HepG2 (cell line): ENCODE results near the gene ARL15. TPM values are rescaled to one million over a fixed set of nuclear protein-coding genes. Genes with fewer than 3 reads are reported as not detected.

Experiments used
- ATF7 ChIP-seq, 2 experiments: fragments of 450-650 bp in 1 of 2; sonication (generic) in 1 of 2; formaldehyde crosslinking in 1 of 2; IDR thresholded peaks; 2 replicates each; pipeline versions ENCODE4 v1.4.0 to v1.6.1; 2016 to 2020; ENCODE audit warnings: antibody characterized with exemption in 1 of 2, mild to moderate bottlenecking in 1 of 2, missing genetic modification reagents in 1 of 2
- MEIS1 ChIP-seq: sonication (generic); formaldehyde crosslinking; IDR thresholded peaks from 2 replicates; pipeline ENCODE4 v1.9.0; 2021; ENCODE audit warnings: mild to moderate bottlenecking, missing genetic modification reagents, moderate library complexity, borderline replicate concordance
- NCOA1 ChIP-seq: sonication (generic); formaldehyde crosslinking; IDR thresholded peaks from 2 replicates; pipeline ENCODE4 v1.9.0; 2021; ENCODE audit warnings: missing genetic modification reagents
- ZMYM3 ChIP-seq: sonication (generic); formaldehyde crosslinking; IDR thresholded peaks from 2 replicates; pipeline ENCODE4 v1.5.1; 2020; ENCODE audit warnings: mild to moderate bottlenecking, missing genetic modification reagents
- ZNF136 ChIP-seq: sonication (generic); formaldehyde crosslinking; IDR thresholded peaks from 2 replicates; pipeline ENCODE4 v1.8.1; 2022; ENCODE audit warnings: low read depth, mild to moderate bottlenecking, moderate library complexity, missing genetic modification reagents
- ZNF605 ChIP-seq: sonication (generic); formaldehyde crosslinking; IDR thresholded peaks from 2 replicates; pipeline ENCODE4 v1.8.0; 2022; ENCODE audit warnings: mild to moderate bottlenecking, missing genetic modification reagents
- polyA plus RNA-seq, 8 experiments: library from polyadenylated mRNA; depleted of rRNA in 3 of 8; stranded (reverse) in 7 of 8; unstranded in 1 of 8; fragments of >200 nt; fragmentation: Illumina TruSeq in 4 of 8; extraction: Trizol in 4 of 8; gene quantifications; 2 replicates each; pipeline versions ENCODE4 v1.2.1 to v1.2.3, GENCODE V29; 2011 to 2016; ENCODE audit warnings: low read depth in 4 of 8, missing spikeins in 1 of 8, mixed read lengths in 1 of 8; ENCODE audit not compliant: insufficient read depth in 1 of 8
- total RNA-seq, 5 experiments: library from RNA; depleted of rRNA; stranded (reverse); fragments of >200 nt; fragmentation: Illumina TruSeq; extraction: Trizol; gene quantifications; 2 replicates each; pipeline ENCODE4 v1.2.3, GENCODE V29; 2016; ENCODE audit warnings: low read depth in 1 of 5
- TF ChIP-seq, protein P1 (sequence below): sonication (generic); formaldehyde crosslinking; IDR thresholded peaks from 2 replicates; pipeline ENCODE4 v1.4.0; 2020; ENCODE audit warnings: missing genetic modification reagents, mild to moderate bottlenecking, borderline replicate concordance
- TF ChIP-seq, protein P2 (sequence below): sonication (generic); formaldehyde crosslinking; IDR thresholded peaks from one replicate; pipeline ENCODE4 v1.5.1; 2020; ENCODE audit warnings: mild to moderate bottlenecking, missing genetic modification reagents; ENCODE audit errors: not compliant biosample characterization

ARL15 gene
- total and polyA plus RNA-seq, 2 of the 13 experiments (the other 11 are each of a cell fraction or from before 2014, with no cell fraction given), result 2.5 to 7.7 TPM

DNA sequence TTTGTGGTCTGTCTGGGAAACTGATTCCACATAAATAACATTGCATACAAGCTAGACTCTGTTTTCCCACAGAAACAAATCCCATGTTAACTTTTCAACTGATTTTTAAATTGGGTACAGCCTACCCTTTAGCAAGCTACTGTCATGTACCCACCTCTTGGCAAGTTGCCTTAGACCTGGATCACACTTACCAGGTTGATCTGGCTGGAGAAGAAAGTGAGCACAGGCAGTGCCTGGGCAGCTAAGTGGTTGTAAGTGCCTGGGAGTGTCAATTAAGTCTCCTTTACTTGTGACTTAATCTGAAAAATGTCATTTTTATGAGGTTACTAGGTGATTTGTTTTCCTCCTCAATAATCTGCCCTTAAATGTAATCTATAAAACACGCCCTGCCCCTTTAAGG, 336.4 kb downstream of the ARL15 start (continued):
- TF ChIP-seq, protein P1, sequence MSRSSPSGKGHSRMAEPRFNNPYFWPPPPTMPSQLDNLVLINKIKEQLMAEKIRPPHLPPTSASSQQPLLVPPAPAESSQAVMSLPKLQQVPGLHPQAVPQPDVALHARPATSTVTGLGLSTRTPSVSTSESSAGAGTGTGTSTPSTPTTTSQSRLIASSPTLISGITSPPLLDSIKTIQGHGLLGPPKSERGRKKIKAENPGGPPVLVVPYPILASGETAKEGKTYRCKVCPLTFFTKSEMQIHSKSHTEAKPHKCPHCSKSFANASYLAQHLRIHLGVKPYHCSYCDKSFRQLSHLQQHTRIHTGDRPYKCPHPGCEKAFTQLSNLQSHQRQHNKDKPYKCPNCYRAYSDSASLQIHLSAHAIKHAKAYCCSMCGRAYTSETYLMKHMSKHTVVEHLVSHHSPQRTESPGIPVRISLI (CRISPR knock-in tag), result no peak
- no peak for TF ChIP-seq ZNF136 (CRISPR knock-in tag)
- TF ChIP-seq MEIS1 (CRISPR knock-in tag), result no peak
- TF ChIP-seq, protein P2, sequence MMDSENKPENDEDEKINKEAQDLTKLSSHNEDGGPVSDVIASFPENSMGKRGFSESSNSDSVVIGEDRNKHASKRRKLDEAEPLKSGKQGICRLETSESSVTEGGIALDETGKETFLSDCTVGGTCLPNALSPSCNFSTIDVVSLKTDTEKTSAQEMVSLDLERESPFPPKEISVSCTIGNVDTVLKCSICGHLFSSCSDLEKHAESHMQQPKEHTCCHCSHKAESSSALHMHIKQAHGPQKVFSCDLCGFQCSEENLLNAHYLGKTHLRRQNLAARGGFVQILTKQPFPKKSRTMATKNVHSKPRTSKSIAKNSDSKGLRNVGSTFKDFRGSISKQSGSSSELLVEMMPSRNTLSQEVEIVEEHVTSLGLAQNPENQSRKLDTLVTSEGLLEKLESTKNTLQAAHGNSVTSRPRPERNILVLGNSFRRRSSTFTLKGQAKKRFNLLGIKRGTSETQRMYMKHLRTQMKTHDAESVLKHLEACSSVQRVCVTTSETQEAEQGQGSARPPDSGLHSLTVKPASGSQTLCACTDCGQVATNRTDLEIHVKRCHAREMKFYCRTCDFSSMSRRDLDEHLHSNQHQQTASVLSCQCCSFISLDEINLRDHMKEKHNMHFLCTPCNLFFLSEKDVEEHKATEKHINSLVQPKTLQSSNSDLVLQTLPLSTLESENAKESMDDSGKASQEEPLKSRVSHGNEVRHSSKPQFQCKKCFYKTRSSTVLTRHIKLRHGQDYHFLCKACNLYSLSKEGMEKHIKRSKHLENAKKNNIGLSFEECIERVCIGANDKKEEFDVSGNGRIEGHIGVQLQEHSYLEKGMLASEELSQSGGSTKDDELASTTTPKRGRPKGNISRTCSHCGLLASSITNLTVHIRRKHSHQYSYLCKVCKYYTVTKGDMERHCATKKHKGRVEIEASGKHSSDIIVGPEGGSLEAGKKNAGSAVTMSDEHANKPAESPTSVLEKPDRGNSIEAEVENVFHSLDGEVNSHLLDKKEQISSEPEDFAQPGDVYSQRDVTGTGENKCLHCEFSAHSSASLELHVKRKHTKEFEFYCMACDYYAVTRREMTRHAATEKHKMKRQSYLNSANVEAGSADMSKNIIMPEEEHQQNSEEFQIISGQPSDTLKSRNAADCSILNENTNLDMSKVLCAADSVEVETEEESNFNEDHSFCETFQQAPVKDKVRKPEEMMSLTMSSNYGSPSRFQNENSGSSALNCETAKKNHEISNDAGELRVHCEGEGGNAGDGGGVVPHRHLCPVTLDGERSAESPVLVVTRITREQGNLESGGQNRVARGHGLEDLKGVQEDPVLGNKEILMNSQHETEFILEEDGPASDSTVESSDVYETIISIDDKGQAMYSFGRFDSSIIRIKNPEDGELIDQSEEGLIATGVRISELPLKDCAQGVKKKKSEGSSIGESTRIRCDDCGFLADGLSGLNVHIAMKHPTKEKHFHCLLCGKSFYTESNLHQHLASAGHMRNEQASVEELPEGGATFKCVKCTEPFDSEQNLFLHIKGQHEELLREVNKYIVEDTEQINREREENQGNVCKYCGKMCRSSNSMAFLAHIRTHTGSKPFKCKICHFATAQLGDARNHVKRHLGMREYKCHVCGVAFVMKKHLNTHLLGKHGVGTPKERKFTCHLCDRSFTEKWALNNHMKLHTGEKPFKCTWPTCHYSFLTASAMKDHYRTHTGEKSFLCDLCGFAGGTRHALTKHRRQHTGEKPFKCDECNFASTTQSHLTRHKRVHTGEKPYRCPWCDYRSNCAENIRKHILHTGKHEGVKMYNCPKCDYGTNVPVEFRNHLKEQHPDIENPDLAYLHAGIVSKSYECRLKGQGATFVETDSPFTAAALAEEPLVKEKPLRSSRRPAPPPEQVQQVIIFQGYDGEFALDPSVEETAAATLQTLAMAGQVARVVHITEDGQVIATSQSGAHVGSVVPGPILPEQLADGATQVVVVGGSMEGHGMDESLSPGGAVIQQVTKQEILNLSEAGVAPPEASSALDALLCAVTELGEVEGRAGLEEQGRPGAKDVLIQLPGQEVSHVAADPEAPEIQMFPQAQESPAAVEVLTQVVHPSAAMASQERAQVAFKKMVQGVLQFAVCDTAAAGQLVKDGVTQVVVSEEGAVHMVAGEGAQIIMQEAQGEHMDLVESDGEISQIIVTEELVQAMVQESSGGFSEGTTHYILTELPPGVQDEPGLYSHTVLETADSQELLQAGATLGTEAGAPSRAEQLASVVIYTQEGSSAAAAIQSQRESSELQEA (CRISPR knock-in tag), result no peak
- no peak for TF ChIP-seq ATF7 (IDR thresholded peaks at IDR 0.05)
- TF ChIP-seq ATF7 (CRISPR knock-in tag; IDR thresholded peaks at IDR 0.05), result no peak
- TF ChIP-seq ZNF605 (CRISPR knock-in tag), result no peak
- no peak for TF ChIP-seq NCOA1 (CRISPR knock-in tag)
- no peak for TF ChIP-seq ZMYM3 (CRISPR knock-in tag)
